ENCODE measurements around the gene ENPP3.

ENPP3 gene

DNA sequence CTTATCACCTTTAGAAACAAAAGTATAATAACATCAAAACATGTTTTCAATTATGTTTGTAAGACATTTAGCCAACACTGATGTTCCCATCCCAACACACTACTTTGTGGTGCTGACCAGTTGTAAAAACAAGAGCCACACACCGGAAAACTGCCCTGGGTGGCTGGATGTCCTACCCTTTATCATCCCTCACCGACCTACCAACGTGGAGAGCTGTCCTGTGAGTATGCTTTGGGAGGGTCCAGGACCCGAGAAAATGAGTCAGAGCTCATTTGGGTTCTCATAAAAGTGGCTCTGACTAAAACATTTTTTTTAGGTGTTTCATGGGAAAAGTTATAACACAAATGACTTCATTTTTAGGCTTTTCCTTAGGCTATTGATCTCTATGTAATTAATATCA, 103.1 kb downstream of the ENPP3 start:
- H2AFZ ChIP-seq (ENCODE audit: low read depth, low read length), result no peak overlapping the region
- no peak for DNase-seq
- H3K27ac ChIP-seq (ENCODE audit: low read length), result no peak overlapping the region
- H3K4me2 ChIP-seq (ENCODE audit: insufficient read depth, low read length), result no peak overlapping the region
- H3K79me2 ChIP-seq (ENCODE audit: insufficient read depth, low read length), result no peaks in the 10 kb centered on the region
- no peak for ATAC-seq (ENCODE audit: insufficient read depth, low read depth)
- no peaks in the 10 kb centered on the region for H3K9me3 ChIP-seq (ENCODE audit: insufficient read depth, low read length, severe bottlenecking)
- no peaks in the 10 kb centered on the region for H3K27me3 ChIP-seq (ENCODE audit: insufficient read depth, low read length, poor library complexity)
- H3K4me3 ChIP-seq (ENCODE audit: low read depth in 1 of 2, low read length in 2 of 2), result no peak overlapping the region
- no peaks in the 10 kb centered on the region for H3K36me3 ChIP-seq (ENCODE audit: insufficient read depth, low read length)
- no peak for TF ChIP-seq CTCF (IDR thresholded peaks at IDR 0.05; ENCODE audit: borderline replicate concordance, extremely low read depth, low read length, poor library complexity, severe bottlenecking)
- no peak for TF ChIP-seq EZH2 (IDR thresholded peaks at IDR 0.05; ENCODE audit: borderline replicate concordance, low read depth, low read length, severe bottlenecking)
- H3K9ac ChIP-seq (ENCODE audit: low read depth, low read length), result no peak overlapping the region
- H3K4me1 ChIP-seq (ENCODE audit: insufficient read depth, low read length), result no peaks in the 10 kb centered on the region
- H4K20me1 ChIP-seq (ENCODE audit: insufficient read depth, low read length), result no peaks in the 10 kb centered on the region

GRCh38 chr6:131741688-131742393, 104.7 kb downstream of the ENPP3 start:
- TF ChIP-seq CTCF (IDR thresholded peaks at IDR 0.05; ENCODE audit: borderline replicate concordance, extremely low read depth, low read length, poor library complexity, severe bottlenecking), result no peak
- TF ChIP-seq EZH2 (IDR thresholded peaks at IDR 0.05; ENCODE audit: borderline replicate concordance, low read depth, low read length, severe bottlenecking), result no peak
- Histone ChIP-seq H3K4me1 (ENCODE audit: insufficient read depth, low read length) (no peaks in the 10 kb centered on the region), H3K36me3 (ENCODE audit: insufficient read depth, low read length) (no peaks in the 10 kb centered on the region), H3K27ac (ENCODE audit: low read length) (no peak overlapping the region), H3K4me3 (ENCODE audit: low read depth in 1 of 2, low read length in 2 of 2) (no peak overlapping the region), H3K9me3 (ENCODE audit: insufficient read depth, low read length, severe bottlenecking) (no peaks in the 10 kb centered on the region), H3K27me3 (ENCODE audit: insufficient read depth, low read length, poor library complexity) (no peaks in the 10 kb centered on the region), H2AFZ (ENCODE audit: low read depth, low read length) (no peak overlapping the region), H3K4me2 (ENCODE audit: insufficient read depth, low read length) (no peak overlapping the region), H4K20me1 (ENCODE audit: insufficient read depth, low read length) (no peaks in the 10 kb centered on the region), H3K79me2 (ENCODE audit: insufficient read depth, low read length) (no peaks in the 10 kb centered on the region), H3K9ac (ENCODE audit: low read depth, low read length) (no peak overlapping the region)
- DNase-seq (no peak), ATAC-seq (ENCODE audit: insufficient read depth, low read depth) (no peak)

- ATAC-seq (ENCODE audit: insufficient read depth, low read depth), result no peak
These were observed 107.6 kb downstream of the ENPP3 start for GRCh38 chr6:131744432-131745287.

More at GRCh38 chr6:131744432-131745287, 107.6 kb downstream of the ENPP3 start:
- Histone ChIP-seq H3K79me2 (ENCODE audit: insufficient read depth, low read length) (no peaks in the 10 kb centered on the region), H2AFZ (ENCODE audit: low read depth, low read length) (no peak overlapping the region), H3K4me3 (ENCODE audit: low read depth in 1 of 2, low read length in 2 of 2) (no peak overlapping the region), H3K9ac (ENCODE audit: low read depth, low read length) (no peak overlapping the region), H3K4me2 (ENCODE audit: insufficient read depth, low read length) (no peak overlapping the region), H3K9me3 (ENCODE audit: insufficient read depth, low read length, severe bottlenecking) (no peaks in the 10 kb centered on the region), H3K4me1 (ENCODE audit: insufficient read depth, low read length) (no peaks in the 10 kb centered on the region), H3K36me3 (ENCODE audit: insufficient read depth, low read length) (no peaks in the 10 kb centered on the region), H4K20me1 (ENCODE audit: insufficient read depth, low read length) (no peaks in the 10 kb centered on the region), H3K27me3 (ENCODE audit: insufficient read depth, low read length, poor library complexity) (no peaks in the 10 kb centered on the region), H3K27ac (ENCODE audit: low read length) (no peak overlapping the region)
- TF ChIP-seq CTCF (IDR thresholded peaks at IDR 0.05; ENCODE audit: borderline replicate concordance, extremely low read depth, low read length, poor library complexity, severe bottlenecking) (no peak), EZH2 (IDR thresholded peaks at IDR 0.05; ENCODE audit: borderline replicate concordance, low read depth, low read length, severe bottlenecking) (no peak)
- no peak for DNase-seq

Measured in DND-41 (cell line).